Stomach (tissue), 9 donors: Measurements from ENCODE around the gene PLXNA2. TPM values are rescaled to one million over a fixed set of nuclear protein-coding genes. Genes with fewer than 3 reads are reported as not detected.

Source experiments
- DNase-seq, 2 donors: peaks; one replicate each; pipeline versions ENCODE4 v3.0.0 to v3.0.0-alpha.2; 2013 to 2019
- H3K27ac ChIP-seq, 5 donors: fragments of 200-600 bp in 4 of 5; sonication (generic) in 4 of 5; one replicate each; pipeline ENCODE4 v1.5.1; 2013 to 2019; ENCODE audit warnings: mild to moderate bottlenecking in 1 of 5, moderate library complexity in 1 of 5
- H3K27me3 ChIP-seq, 3 donors: fragments of 200-600 bp; sonication (generic); one replicate each; pipeline ENCODE4 v1.5.1; 2017 to 2019; ENCODE audit warnings: mixed run types in 1 of 3
- H3K36me3 ChIP-seq, 4 donors: fragments of 200-600 bp; sonication (generic); 1 replicate in 3 of 4; 2 replicates in 1 of 4; pipeline ENCODE4 v1.5.1; 2016 to 2019
- H3K4me1 ChIP-seq, 4 donors: fragments of 200-600 bp; sonication (generic); one replicate each; pipeline ENCODE4 v1.5.1; 2016 to 2019
- H3K4me3 ChIP-seq, 4 donors: fragments of 200-600 bp; sonication (generic) in 3 of 4; one replicate each; pipeline ENCODE4 v1.5.1; 2016 to 2019; ENCODE audit warnings: mild to moderate bottlenecking in 1 of 4
- H3K9me3 ChIP-seq, 4 donors: fragments of 200-600 bp; sonication (generic); one replicate each; pipeline ENCODE4 v1.5.1; 2016 to 2019
- CTCF ChIP-seq, 7 experiments: fragments of 450-650 bp in 4 of 7; fragments of 200-600 bp in 3 of 7; sonication (generic) in 3 of 7; IDR thresholded peaks; one replicate each; pipeline ENCODE4 v1.5.1; 2016 to 2019; ENCODE audit warnings: antibody characterized with exemption in 7 of 7, control low read depth in 2 of 7, mild to moderate bottlenecking in 1 of 7
- EP300 ChIP-seq: sonication (generic); formaldehyde crosslinking; IDR thresholded peaks from one replicate; pipeline ENCODE4 v1.6.1; 2017; ENCODE audit warnings: antibody characterized with exemption
- POLR2A ChIP-seq, 4 donors: fragments of 450-650 bp; IDR thresholded peaks; one replicate each; pipeline ENCODE4 v1.6.1; 2016; ENCODE audit warnings: antibody characterized with exemption in 4 of 4, control low read depth in 2 of 4, mild to moderate bottlenecking in 1 of 4, moderate library complexity in 1 of 4
- POLR2AphosphoS5 ChIP-seq, 3 donors: sonication (generic); formaldehyde crosslinking; IDR thresholded peaks; one replicate each; pipeline ENCODE4 v1.6.1; 2016; ENCODE audit warnings: antibody characterized with exemption in 3 of 3
- WGBS, 5 donors: extraction: QIAGEN DNeasy Blood & Tissue Kit in 3 of 5; methylation state at CpG; one replicate each; pipeline versions ENCODE4 v1.1.5 to v1.1.7; 2013 to 2018; 5-methylcytosine and 5-hydroxymethylcytosine counted together
- intact Hi-C: fragments of 100-400 bp; cut with DNase I; formaldehyde crosslinking; loops from one replicate; pipeline ENCODE4 v1.15.1; 2023; ENCODE audit warnings: low total_unique reads
- polyA plus RNA-seq, 3 donors: library from polyadenylated mRNA; stranded (reverse); fragments of 200-250 nt; gene quantifications; one replicate each; pipeline ENCODE4 v1.2.3, GENCODE V29; 2013
- total RNA-seq, 5 donors: library from RNA; depleted of rRNA; stranded (reverse); fragments of >200 nt; gene quantifications; one replicate each; pipeline versions ENCODE4 v1.1.0 to v1.2.3, GENCODE V29; 2014 to 2016
- donor health status: healthy with polysubstance abuse.
- donor health status: Bipolar disorder and iron deficiency.
- donor health status: healthy.

Gene PLXNA2
- total and polyA plus RNA-seq, 8 donors = 2.7 to 185 (median 28.7) TPM

GRCh38 chr1:208080396-208081286, 163.5 kb downstream of the PLXNA2 start:
- WGBS, 5 donors = 86 to 92% (median 90%) methylated on average over 11 of the region's 11 CpGs
- no peaks in the 10 kb centered on the region for H3K27me3 ChIP-seq
- no peaks in the 10 kb centered on the region for H3K4me1 ChIP-seq
- H3K4me3 ChIP-seq = no peak overlapping the region
- no peak overlapping the region for H3K27ac ChIP-seq
- H3K9me3 ChIP-seq = no peaks in the 10 kb centered on the region
- intact Hi-C loops = no loop called here
- TF ChIP-seq CTCF (IDR thresholded peaks at IDR 0.05) = no peak
- DNase-seq = no peak
- H3K36me3 ChIP-seq = peaks cover 24 to 100% (median 87%) of the 10 kb centered on the region in 4 donors

DNA sequence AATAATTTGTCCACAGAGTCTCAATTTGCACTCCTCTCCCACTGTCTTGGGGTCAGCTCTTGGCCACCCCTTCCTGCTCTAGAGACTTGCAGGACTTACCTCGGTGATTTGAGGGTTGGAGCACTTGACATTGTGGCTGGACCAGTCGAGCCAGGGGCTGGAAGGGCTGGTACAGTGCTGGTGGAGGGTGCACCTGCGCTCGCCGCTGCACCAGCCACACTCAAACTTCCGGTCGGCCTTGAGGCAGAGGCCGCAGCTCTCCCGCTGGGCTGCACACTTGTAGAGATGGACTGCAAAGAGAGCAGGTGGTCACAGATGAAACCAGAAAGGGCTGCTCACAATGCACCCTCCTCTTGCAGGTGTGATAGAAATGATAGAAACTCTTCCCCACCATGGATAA, 165.0 kb downstream of the PLXNA2 start:
- Histone ChIP-seq H3K4me1 (no peaks in the 10 kb centered on the region), H3K4me3 (no peak overlapping the region), H3K36me3 (peaks cover 11 to 100% (median 86%) of the 10 kb centered on the region in 4 donors), H3K27ac (no peak overlapping the region), H3K27me3 (no peaks in the 10 kb centered on the region), H3K9me3 (no peaks in the 10 kb centered on the region)
- intact Hi-C loops = no loop called here
- TF ChIP-seq CTCF (IDR thresholded peaks at IDR 0.05) = no peak
- TF ChIP-seq EP300 = no peak
- no peak for TF ChIP-seq POLR2A (IDR thresholded peaks at IDR 0.05)
- no peak for TF ChIP-seq POLR2AphosphoS5 (IDR thresholded peaks at IDR 0.05)
- no peak for DNase-seq
- WGBS, 5 donors = 84 to 91% (median 89%) methylated on average over 7 to 9 of the region's 9 CpGs

GRCh38 chr1:208078752-208079151, 165.4 kb downstream of the PLXNA2 start:
- no peak for DNase-seq
- no peaks in the 10 kb centered on the region for H3K4me1 ChIP-seq
- no peak for TF ChIP-seq CTCF (IDR thresholded peaks at IDR 0.05)
- H3K36me3 ChIP-seq = peaks cover 9 to 100% (median 87%) of the 10 kb centered on the region in 4 donors
- H3K27me3 ChIP-seq = no peaks in the 10 kb centered on the region
- H3K27ac ChIP-seq = no peak overlapping the region
- no peak overlapping the region for H3K4me3 ChIP-seq
- intact Hi-C loops = no loop called here
- WGBS, 5 donors = 92 to 95% (median 95%) methylated on average over 12 of the region's 12 CpGs
- no peaks in the 10 kb centered on the region for H3K9me3 ChIP-seq

GRCh38 chr1:208077232-208078075, 166.7 kb downstream of the PLXNA2 start:
- DNase-seq = no peak
- Histone ChIP-seq H3K27me3 (no peaks in the 10 kb centered on the region), H3K4me1 (no peaks in the 10 kb centered on the region), H3K36me3 (peaks cover 9 to 100% (median 87%) of the 10 kb centered on the region in 4 donors), H3K4me3 (no peak overlapping the region), H3K9me3 (no peaks in the 10 kb centered on the region), H3K27ac (no peak overlapping the region)
- intact Hi-C loops = no loop called here
- WGBS, 5 donors = 75 to 81% (median 78%) methylated on average over 15 to 16 of the region's 16 CpGs
- no peak for TF ChIP-seq POLR2A (IDR thresholded peaks at IDR 0.05)
- TF ChIP-seq EP300 = no peak
- no peak for TF ChIP-seq CTCF (IDR thresholded peaks at IDR 0.05)
- TF ChIP-seq POLR2AphosphoS5 (IDR thresholded peaks at IDR 0.05) = no peak
